ENCODE measurements around the gene BEGAIN.

Gene BEGAIN

DNA sequence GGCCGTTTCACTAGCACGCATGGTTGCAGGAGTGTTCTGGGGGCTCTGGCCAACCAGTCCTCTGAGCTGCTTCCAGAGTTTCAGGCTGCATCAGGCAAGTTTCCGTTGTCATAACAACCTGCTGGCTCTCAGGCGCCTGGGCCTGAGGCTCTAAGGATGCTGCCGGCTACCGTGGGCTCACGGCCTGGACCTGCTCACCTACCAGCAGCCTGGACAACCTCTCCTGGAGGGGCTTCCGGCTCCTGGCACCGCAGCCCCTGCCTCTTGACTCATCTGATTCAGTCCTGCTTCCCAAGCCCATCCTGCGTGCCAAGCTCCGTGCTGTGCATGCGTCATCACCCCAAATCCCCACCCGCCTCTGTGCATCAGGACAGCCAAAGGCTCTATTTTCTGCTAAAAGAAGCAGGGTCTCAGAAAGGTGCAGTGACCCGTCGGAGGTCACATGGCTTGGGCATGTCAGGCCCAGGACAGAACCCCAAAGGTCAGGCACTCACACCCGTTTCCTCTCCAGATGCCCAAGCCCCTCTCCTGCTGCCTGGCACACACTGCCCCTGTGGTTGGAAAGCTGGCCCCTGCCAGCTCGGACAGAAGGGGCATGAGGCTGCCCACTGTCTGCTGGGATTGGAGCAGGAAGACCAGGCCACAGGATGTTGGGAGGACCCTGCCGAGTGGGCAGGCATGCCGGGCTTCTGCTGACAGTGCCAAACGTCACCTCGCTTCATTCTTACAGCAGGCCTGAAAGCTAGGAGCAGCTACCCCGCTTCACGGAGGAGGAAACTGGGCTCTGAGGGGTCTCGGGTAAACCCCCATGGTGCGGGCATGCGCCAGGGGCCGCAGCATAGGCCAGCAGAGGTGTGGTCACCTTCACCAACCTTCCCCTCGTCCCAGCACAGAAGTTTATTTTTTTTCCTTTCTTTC lies 5.7 kb downstream of the BEGAIN start:
- DNase-seq = no peak

DNA sequence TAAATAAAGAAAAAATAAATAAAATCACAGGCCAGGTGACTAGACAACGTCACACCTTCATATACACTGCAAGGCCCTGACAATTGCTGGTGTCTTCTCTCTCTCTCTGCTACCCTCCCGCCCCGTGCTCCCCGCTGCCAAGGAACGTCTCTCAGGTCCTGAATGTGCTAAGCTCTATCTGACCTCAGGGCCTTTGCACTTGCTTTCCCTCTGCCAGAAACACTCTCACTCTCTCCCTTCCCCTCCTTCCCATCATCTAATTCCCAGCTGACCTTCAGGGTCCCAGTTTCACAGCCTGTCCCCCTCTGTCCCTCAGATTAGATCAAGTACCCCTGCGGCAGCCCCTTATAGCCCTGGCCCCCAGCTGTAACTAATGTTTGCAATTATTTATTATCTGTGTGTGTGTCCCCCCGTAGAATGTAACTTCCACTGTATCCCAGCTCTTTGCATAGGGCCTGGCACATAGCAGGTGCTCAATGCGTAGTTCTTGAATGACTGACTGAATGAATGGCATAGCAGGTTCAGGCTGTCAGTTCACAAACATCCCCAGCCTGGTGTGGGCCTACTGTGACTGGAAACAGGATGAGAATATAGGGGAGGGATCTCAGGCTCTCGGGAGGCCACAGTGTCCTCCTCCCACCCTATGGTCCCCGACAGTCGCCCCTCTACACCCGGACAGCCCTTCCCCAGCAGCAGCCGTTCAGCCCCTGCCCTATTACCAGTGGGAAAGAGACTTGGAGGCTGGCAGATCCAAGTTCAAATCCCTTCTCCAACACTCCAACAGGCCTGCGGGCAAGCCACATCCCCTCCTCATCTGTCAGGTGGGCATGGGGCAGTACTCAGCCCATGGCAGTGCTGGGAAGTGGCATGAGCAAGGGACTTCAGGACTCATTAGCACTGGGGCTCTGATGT lies 6.6 kb downstream of the BEGAIN start:
- no peak for DNase-seq

DNA sequence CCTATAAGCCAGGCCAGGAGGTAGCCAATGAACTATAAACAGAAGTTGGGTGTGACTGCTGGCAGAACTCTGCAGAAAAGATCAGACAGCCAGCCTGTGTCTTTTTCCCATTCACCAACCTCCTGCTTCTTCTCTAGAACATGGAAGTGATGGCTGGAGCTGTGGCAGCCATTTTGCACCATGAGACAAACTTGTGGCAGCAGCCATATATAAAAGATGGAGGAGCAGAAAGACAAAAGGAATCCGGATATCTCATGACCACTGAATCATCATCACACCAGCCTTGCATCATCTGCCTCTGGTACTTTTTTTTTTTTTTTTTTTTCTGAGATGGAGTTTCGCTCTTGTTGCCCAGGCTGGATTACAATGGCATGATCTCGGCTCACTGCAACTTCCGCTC lies 8.7 kb downstream of the BEGAIN start:
- DNase-seq = no peak

DNA sequence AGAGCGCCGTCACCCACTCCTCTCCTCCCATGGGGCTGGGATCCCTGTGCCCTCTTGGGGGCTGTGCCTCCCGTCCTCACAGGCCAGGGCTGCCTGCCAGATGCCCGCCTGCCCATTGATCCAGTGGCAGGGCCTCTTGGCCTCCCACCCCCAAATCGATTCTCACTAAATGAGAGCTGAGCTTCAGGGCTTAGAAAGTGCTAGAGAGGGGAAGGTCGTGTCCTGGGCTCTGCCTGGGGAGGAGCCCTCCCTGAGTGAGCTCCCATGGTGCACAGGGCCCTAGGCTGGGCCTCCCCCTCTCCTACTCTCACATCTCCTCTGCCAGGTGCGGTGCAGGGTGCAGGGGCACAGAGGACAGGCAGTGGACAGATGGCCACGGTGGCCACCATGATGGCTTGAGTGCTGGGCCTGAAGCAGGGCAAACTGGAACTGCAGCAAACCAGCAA lies 9.2 kb downstream of the BEGAIN start:
- DNase-seq = no peak

DNA sequence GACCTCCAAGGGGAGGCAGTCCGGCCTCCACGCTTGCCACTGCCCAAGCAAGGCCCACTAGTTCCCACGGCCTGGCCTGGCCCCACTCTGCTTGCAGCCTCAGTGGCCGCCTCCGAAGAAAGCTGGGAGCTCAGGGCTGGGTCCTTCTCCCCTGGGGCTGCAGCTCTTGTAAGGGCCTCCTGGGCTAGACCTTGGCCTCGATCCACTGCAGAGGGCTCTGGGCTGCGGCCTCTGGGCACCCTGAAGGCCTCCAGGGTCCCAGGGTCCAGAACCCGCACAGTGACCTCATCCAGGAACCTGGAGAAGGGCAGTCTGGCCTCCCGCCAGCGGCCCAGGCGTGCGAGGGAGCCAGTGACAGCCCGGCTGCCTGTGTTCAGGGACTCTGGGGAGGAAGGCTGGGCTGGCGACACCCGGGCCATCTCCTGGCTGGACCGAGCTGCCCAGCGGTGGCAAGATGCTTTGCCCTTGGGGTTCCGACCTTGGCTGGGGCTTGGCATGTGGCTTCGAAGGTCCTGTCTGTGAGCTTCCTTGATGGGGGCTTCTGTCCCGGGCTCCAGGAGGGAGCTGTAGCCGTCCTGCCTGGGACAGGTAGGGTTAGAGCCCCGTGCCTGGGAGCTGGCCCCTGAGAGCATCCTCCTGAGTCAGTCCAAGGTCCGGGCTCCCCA lies 9.8 kb downstream of the BEGAIN start:
- DNase-seq = no peak

DNA sequence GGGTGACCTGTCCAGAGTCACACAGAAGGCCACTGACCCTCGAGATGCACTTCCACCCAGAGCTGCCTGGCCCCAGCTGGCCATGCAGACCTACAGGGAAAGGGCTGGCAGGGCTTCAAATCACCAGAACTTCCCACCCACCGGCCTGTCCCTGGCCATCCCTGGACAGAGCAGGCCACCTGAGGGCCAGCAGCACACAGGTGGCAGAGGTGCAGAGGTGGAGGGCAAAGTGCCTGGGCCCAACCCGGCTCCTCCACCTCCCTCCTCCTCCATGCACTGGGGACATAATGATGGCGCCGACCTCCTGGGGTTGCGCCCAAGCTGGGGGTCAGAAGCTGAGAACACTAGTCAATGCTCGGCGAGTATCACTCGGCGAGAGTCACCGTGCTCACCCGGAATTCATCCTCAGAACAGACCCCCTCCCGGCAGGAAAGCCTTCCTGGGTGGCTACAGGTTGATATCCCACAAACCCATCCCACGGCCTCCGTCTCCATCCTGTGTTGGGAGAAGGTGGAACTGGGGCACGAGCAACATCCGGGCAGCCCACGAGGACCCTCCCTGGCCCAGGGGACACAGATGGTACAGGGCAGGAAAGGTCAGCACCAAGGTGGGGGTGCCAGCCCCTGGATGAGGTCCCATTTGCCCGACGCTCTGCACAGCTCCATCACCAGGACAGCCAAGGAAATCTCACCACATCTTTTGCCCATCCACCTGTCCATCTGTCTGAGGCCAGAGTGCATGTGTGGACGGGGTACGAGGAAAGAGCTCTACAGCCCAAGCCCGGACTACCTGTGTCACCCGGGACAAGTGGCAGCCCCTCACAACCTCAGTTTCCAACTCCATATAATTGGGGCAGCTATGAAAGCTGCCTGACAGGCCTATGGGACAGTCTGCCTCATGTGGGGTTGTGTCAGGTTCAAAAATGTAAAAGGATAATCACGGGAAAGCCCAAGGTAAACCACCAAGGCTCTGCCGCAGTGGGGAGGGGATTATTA lies 10.8 kb downstream of the BEGAIN start:
- DNase-seq = no peak

DNA sequence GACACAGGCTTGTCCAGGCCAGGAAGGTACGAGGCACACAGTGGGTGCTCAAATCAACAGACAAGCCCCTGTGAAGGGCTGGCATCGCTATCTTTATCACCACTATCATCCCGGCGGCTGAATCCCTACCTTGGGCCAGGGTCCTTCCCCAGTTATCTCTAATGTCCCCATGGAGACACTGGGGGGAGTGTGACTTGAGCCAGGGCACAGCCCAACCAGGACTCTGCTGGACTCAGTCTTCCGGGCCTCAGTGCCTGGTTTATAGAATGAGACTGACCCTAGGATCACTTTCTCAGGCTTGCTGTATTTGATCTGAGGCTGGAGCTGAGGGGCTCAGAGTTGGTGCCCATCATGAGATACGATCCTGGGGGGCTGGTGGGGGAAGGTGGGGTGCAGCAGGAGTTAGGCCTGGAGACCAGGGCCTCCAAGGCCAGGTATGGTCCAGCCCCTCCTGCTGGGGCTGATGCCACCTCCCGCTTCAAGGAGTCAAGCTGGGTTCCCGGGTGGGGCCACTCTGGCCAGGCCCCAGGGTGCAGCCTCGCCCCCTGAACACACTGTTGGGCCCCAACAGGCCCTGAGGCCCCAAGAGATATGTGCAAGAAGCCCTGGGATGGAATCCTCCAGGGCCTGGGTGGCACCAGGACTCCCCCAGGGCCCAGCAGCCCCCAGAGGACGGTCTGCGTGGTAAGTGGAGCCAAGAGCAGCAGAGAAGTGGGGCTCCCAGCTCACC lies 11.8 kb downstream of the BEGAIN start:
- no peak for DNase-seq

DNA sequence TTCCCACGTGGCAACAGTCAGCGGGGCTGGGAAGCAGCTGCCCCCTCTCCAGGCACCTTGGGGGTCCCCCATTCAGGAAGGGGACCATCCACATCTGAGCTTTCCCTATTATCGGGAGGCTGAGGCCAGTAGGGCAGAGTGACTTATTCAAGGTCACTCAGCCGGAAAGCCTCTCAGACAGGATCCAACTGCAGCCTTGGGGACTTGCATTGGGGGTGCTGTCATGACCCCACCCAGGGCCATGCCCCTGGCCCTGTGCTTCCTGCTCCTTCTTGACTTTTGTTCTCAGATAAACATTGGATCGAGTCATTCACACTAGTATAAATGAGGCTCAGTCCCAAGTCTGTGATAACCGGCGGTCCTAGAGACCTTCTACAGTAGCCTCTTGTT lies 12.6 kb downstream of the BEGAIN start:
- DNase-seq = no peak

DNA sequence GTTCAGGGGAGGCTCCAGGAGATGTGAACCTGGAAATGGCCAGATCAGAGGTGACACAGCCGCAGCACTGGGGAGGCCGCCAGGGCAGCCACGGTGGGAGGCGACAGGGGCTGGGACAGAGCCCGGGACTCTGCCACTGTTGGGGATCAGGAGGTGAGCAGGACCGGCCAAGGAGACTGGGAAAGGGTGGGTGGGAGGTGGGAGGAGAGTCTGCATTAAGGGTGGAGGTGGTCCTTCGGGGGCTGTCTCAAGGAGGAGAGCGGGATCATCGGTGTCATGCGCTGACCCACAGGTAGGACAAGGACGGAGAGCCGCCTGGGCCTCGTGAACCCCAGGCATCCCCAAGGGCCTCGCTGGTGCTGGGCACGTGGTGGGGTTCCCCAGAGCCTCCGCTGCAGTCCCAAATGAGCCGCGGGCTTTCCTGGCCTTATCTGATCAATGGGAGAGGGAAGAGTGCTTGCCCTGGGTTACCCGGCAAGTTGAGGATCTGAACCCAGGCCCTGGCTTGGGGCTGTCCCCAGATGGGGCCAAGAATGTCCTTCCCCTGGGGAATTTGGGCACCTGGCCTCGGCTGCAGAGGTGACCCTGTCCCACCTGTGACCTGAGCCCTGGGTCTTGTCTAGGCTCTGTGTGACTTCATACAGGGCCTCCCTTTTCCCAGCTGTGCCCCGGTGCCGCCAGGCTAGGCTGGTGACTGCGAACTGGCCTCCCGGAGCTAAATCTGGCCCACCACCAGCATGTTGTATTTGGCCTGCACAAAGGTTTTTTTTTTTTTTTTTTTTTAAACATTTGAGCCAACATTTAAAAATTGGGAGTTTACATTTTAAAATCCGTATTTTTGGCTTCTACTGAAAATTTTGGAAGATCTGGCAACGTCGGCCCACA lies 13.2 kb downstream of the BEGAIN start:
- DNase-seq = no peak

DNA sequence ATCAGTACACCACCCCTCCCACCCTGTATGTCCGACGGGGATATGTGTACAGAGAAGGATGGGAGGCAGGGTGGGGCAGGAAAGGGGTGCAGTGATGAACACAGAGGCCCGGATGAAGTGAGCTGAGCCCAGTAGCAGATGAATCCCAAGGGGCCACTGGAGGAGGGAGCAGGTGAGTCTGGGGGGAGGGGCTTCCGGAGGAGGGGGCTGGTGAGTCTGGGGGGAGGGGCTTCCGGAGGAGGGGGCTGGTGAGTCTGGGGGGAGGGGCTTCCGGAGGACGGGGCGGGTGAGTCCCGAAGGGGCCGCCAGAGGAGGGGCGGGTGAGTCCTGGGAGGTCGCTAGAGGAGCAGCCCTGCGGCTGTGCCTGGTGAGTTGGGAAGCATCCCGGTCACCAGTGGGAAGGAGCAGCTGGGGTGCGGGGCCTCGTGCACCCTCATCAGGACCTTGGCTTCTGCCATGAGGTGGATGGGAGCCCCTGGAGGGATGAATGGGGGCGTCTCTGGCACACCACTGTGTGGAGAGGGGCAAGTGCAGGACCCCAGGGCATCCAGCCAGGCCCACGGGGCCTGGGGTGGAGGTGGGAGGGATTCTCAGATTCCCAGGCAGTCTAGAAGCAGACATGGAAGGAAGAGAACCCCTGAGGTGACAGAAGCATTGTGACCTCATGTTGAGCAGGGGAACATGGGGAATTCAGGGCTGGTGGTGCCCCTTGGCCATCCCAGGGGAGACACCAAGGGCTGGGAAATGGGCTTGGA lies 14.0 kb downstream of the BEGAIN start:
- DNase-seq = no peak

DNA sequence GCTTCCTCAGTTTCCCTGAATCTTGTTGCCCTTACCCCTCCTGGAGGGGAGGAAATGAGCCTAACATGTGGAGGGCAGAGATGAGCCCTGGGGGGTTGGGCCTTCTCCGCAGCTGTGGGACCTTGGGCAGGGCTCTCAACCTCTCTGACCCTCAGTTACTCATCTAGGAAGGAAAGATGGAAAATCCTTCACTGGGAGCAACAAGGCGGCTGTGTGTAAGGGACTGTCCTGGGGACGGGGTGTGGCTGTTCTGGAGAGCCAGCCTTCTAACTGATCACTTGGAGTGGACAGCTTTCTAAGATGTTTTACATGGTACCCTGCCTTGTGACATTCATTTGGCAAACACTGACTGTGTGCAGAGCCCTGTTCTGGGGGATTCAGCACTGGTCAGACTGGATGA lies 14.7 kb downstream of the BEGAIN start:
- no peak for DNase-seq

DNA sequence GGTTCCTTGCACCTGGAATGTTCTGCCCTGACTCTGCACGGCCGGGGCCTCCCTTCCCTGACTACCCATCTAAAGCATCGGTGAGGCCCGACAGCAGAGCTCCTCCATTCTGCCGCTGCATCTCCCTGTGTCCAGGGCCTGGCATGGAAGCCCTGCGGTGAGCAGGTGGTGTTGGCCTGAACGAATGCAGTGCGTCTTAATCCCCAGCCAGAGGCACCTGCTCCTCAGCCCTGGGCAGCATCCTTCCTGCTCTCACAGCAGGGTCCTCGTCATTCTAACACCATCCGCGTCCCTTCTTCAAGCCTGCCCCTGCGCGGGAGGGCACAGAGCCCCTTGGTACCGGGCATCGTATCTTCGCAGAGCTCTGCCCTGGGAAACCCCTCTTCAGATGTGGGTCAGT lies 15.4 kb downstream of the BEGAIN start:
- no peak for DNase-seq

DNA sequence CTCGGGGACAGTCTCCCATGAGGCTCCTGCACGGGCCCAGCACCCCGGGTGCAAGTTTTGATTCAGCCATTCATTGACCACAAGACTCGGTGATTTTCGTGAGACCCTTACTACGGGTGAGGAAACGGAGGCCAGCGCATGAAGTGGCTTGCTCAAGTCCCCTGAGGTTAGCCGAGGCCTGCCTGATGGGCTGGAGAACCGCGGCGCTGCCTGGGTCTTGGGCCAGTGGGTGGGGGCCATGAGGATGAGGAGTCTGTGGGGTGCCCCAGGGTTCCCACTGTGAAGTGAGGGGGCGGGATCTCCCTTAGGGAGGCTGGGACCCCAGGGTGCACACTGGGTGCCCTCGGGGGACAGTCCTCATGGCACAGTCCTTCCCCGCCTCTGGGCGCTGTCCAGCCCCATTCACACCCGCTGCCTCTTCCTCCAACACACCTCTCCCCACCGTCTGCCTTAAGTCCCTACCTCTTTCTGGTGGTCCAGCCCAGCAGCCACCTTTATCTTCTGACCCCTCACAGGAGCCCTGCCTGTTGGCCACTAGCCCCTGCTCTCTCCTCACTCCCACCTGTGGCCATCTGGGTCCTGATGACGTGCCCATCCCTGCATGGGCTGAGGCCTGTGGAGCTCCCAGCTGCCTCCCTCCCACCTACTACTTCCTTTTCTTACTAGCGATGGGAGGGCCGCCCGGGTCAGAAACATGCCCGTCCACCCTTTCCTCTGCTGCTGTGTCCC lies 16.3 kb downstream of the BEGAIN start:
- DNase-seq = no peak

DNA sequence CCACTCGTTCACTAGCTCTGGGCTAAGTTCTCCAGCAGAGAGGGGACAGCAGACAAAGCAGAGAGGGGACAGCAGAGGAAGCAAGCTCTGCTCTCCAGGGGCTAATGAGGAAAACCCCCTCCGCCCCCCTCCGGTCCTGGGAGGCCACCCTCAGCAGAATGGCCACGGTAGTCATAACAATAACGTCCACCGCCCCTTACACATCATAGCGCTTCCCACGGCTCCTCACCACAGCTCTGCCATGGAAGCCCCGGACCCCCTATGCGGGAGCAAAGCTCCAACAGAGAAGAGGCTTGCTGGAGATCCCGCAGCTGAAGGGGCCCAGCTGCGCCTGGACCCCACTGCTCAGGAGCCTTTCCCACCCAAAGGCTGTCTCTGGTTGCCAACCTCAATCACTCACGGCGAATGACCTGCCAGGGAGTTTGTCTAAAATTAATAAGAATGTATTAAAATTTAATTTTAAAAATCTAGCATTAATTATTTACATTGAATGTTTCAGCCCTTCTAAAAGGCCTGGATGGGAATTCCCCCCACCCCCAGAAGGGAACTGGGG lies 17.4 kb downstream of the BEGAIN start:
- DNase-seq = no peak

DNA sequence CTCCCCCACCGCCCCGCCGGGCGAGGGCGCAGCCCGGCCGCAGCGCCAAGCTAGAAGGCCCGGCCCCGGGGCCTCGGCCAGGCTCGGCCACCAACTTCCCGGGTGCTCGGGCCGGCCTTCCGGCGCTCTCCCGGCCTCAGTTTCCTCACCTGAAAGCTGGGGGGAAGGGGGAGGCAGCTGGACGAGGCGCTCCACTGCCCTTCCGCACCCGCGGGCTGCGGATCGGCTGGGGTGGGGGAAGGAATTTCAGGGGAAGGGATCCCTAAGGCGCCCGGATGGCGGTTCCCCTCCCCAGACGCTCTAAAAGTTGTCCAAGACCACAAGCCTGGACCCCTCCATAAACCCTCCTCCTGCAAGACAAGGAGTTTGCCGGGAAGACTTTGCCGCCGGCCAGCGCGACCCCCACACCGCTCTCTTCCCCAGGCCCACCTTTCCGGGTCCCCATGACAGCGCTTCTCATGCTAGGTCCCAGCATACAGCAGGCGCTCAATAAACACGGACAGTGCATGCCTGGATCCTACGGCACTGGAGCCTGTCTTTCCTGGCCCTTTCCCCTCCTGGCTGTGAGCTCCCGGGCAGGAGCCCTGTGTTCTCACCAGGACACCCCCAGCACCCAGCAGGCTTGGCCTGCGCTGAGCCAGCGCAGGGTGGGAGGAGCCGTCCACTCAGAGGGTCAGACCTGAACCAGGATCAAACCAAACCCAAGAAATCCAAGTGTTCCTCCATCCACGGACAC lies 18.1 kb downstream of the BEGAIN start:
- no peak for DNase-seq

DNA sequence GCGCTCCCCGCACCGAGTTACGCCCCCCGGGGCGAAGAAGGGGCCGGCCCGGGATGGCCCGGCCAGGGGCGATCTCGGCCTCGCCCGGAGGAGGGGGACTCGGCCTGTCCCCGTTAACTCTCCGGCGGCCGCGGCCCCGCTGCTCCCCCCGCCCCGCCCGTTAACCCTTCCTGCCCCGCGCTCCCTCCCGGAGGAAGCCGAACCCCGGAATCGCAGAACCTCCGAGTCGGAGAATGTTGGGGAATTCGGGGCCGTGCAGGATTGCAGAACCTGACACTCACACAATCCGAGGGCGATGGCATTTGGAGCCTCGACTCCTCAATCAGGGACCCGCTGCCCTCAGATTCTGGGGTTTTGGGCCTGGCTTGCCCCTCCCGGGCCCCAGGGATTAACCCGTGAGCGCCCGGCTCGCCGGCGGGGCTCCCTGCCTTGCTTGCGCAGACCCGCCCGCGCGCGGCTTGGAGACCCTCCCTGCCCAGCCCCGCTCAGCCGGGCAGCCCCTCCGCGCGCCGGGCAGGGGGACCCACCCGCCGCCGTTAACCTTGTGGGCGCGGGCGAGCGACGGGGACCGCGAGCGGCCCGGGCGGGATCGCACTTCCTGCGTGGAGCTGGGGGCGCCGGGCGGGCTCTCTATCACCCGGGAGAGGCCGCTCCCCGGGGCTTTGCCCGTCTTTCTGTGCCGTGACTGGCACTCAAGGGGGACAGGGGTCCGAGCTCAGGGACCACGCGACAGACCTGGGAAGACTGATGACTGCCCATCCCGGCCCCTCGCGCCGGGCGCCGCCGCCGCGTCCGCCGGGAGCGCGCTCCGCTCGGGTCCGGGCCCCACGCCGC lies 18.8 kb downstream of the BEGAIN start:
- no peak for DNase-seq

DNA sequence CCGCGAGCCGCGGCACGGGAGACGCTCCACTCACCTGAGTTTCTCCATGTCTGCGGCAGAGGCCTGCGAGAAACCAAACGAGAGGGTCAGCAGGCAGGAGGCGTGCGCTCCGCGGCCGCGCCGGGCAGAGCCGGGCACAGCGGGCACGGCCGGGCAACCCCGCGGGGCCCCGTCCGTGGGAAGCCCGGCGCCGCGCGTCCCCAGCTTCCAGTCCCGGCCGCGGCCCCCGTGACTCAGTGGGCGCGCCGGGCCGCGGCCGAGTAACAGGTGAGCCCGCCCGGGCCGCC lies 19.4 kb downstream of the BEGAIN start:
- no peak for DNase-seq
